ENCODE data around the gene LRP5. TPM values are rescaled to one million over a fixed set of nuclear protein-coding genes. Genes with fewer than 3 reads are reported as not detected.
"Not testable (repeated sequence)": the region's sequence is repeated elsewhere in the genome, so short reads cannot be mapped to it uniquely, and the experiment has no call there.

Gene LRP5
- total RNA-seq, 1 donor from 2014 or later: 65.0 TPM

DNA sequence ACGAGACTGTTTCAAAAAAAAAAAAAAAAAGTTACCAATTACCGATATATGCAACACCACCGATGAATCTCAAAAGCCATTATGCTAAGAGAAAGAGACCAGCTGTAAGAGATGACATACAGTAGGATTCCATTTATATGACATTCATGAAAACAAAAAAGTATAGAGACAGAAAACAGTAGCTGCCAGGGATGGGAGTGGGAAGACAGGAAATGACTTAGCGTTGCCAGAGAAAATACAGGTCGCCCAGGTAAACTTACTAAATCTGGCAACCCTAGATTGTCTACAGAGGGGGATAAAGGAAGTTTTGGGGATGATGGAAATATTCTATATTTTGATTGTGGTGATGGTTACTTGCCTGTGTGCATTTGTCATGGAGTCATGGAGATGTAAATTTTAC, 32.7 kb upstream of the LRP5 start:
- H3K4me3 Mint-ChIP-seq: no peak overlapping the region
- H3K27ac Mint-ChIP-seq: no peak overlapping the region
- TF ChIP-seq, protein P1, sequence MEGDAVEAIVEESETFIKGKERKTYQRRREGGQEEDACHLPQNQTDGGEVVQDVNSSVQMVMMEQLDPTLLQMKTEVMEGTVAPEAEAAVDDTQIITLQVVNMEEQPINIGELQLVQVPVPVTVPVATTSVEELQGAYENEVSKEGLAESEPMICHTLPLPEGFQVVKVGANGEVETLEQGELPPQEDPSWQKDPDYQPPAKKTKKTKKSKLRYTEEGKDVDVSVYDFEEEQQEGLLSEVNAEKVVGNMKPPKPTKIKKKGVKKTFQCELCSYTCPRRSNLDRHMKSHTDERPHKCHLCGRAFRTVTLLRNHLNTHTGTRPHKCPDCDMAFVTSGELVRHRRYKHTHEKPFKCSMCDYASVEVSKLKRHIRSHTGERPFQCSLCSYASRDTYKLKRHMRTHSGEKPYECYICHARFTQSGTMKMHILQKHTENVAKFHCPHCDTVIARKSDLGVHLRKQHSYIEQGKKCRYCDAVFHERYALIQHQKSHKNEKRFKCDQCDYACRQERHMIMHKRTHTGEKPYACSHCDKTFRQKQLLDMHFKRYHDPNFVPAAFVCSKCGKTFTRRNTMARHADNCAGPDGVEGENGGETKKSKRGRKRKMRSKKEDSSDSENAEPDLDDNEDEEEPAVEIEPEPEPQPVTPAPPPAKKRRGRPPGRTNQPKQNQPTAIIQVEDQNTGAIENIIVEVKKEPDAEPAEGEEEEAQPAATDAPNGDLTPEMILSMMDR (conservative IDR thresholded peaks at IDR 0.05): no peak
- DNase-seq (ENCODE audit: extremely low spot score, unreplicated experiment): no peak
- no peaks in the 10 kb centered on the region for H3K9me3 Mint-ChIP-seq
- H3K36me3 Mint-ChIP-seq: no peaks in the 10 kb centered on the region
- H3K27me3 Mint-ChIP-seq: no peaks in the 10 kb centered on the region
- H3K4me1 Mint-ChIP-seq (ENCODE audit: unreplicated experiment): no peaks in the 10 kb centered on the region

DNA sequence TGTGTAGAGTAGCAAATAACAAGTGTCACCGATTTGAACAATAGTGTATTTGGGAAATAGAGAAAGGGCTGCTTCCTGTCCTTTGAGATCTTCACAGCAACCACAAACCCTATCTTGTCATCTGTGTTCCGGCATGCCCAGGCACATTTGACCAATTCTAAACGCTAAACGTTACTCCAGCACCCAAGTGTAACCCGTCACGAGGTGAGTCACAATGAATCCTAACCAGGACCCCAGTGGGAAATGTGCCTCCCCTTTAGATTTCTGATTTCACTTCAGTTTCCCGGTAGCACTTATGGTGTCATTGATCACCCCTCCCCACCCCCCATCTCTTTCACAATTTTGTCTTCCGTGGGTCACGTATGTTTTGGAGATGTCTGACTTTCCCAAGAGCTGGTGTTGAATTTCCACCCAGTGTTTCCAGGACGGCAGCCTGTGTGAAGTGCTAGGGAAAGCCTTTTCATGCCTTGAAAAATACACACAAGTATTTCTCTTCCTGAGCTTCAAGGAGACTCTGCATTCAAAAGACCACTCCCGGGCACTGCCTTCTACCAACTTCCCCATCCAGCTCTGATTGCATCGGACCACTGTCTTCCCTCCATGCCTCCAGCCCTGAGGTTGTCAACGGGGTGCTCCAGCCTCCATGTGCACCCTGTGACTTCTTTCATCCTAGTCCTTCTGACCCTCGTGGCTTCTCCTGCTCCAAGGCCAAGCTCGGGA, 30.1 kb upstream of the LRP5 start:
- Mint-ChIP-seq H3K9me3 (no peaks in the 10 kb centered on the region), H3K27me3 (no peaks in the 10 kb centered on the region), H3K4me1 (ENCODE audit: unreplicated experiment) (no peaks in the 10 kb centered on the region), H3K36me3 (no peaks in the 10 kb centered on the region), H3K27ac (no peak overlapping the region), H3K4me3 (no peak overlapping the region)
- no peak for DNase-seq (ENCODE audit: extremely low spot score, unreplicated experiment)
- TF ChIP-seq, protein P1 (conservative IDR thresholded peaks at IDR 0.05): no peak

DNA sequence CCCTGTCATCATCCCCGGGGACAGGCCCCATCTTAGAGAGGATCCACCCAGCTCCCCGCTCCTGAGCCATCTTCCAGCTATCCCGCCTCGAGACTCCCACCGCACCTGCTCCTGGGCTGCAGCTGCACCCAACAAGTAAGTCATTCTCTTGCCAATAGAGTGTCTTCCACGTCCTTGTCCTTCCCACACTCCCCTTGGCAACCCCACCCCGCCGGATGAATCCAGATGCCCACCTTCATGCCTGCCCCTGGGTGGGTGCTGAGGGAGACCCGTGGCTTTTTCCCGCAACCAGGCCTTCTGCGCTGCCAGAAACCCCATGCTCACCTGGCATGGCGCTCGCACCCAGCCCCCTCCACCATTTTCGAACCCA, 29.5 kb upstream of the LRP5 start:
- no peaks in the 10 kb centered on the region for H3K4me1 Mint-ChIP-seq (ENCODE audit: unreplicated experiment)
- H3K27me3 Mint-ChIP-seq: no peaks in the 10 kb centered on the region
- TF ChIP-seq, protein P1 (conservative IDR thresholded peaks at IDR 0.05): no peak
- no peak for DNase-seq (ENCODE audit: extremely low spot score, unreplicated experiment)
- H3K27ac Mint-ChIP-seq: no peak overlapping the region
- no peaks in the 10 kb centered on the region for H3K9me3 Mint-ChIP-seq
- H3K36me3 Mint-ChIP-seq: no peaks in the 10 kb centered on the region
- no peak overlapping the region for H3K4me3 Mint-ChIP-seq

DNA sequence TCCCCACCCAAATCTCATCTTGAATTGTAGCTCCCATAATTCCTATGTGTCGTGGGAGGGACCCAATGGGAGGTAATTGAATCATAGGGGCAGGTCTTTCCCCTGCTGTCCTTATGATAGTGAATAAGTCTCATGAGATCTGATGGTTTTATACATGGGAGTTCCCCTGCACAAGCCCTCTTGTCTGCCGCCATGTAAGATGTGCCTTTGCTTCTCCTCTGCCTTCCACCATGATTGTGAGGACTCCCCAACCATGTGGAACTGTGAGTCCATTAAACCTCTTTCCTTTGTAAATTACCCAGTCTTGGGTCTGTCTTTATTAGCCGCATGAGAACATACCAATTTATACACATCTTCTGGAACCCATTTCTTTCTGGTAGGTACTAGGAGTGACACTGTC, 27.8 kb upstream of the LRP5 start:
- H3K36me3 Mint-ChIP-seq; H3K27ac Mint-ChIP-seq; H3K4me1 Mint-ChIP-seq (ENCODE audit: unreplicated experiment); H3K9me3 Mint-ChIP-seq; H3K27me3 Mint-ChIP-seq; H3K4me3 Mint-ChIP-seq; DNase-seq (ENCODE audit: extremely low spot score, unreplicated experiment): not testable (repeated sequence)

DNA sequence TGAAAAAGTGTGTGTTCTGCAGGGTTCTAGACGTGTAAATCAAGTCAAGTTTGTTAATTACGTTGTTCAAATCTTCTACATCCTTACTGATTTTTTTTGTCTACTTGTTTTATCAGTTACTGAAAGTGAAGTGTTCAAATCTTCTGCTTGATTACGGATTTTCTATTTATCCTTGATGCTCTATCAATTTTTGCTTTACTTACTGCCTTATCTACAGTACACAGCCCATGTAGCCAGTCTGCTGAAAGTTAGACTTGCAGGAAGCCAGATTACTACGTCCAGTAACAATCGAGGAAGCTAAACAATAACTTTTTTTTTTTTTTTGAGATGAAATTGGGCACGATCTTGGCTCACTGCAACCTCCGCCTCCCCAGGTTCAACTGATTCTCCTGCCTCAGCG, 25.0 kb upstream of the LRP5 start:
- no peaks in the 10 kb centered on the region for H3K36me3 Mint-ChIP-seq
- no peak overlapping the region for H3K4me3 Mint-ChIP-seq
- no peaks in the 10 kb centered on the region for H3K27me3 Mint-ChIP-seq
- no peak for DNase-seq (ENCODE audit: extremely low spot score, unreplicated experiment)
- TF ChIP-seq, protein P1 (conservative IDR thresholded peaks at IDR 0.05): no peak
- no peaks in the 10 kb centered on the region for H3K9me3 Mint-ChIP-seq
- no peaks in the 10 kb centered on the region for H3K4me1 Mint-ChIP-seq (ENCODE audit: unreplicated experiment)
- H3K27ac Mint-ChIP-seq: no peak overlapping the region

DNA sequence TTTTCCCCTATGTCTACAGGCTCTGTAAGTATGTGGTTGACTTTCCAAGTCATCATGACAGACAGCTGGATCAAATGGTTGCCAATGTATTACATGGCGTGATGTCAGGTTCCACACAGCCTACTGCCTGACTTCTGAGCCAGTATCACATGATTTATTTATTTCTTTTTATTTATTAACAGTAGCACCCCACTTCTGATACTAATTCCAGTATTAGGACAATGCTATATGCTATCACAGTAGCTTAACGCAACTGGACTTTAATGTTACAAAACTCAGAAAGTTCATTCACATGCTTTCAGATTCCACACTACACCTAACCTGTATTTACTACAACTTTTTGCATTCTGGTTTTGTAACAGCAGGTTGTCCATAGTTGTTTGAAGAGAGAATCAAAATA, 22.9 kb upstream of the LRP5 start:
- no peak for DNase-seq (ENCODE audit: extremely low spot score, unreplicated experiment)
- no peaks in the 10 kb centered on the region for H3K9me3 Mint-ChIP-seq
- no peaks in the 10 kb centered on the region for H3K4me1 Mint-ChIP-seq (ENCODE audit: unreplicated experiment)
- no peak overlapping the region for H3K4me3 Mint-ChIP-seq
- no peaks in the 10 kb centered on the region for H3K36me3 Mint-ChIP-seq
- no peak overlapping the region for H3K27ac Mint-ChIP-seq
- TF ChIP-seq, protein P1 (conservative IDR thresholded peaks at IDR 0.05): no peak
- H3K27me3 Mint-ChIP-seq: no peaks in the 10 kb centered on the region

Measured in type B pancreatic cell (in vitro differentiated cells).